DND-41 (cell line): ENCODE results near the gene TMEM59L.

ENCODE experiments used
- CTCF ChIP-seq: IDR thresholded peaks from 2 replicates; pipeline ENCODE4 v1.5.1; 2012; ENCODE audit warnings: borderline replicate concordance, low read length, moderate library complexity, mild to moderate bottlenecking; ENCODE audit not compliant: poor library complexity, severe bottlenecking; ENCODE audit errors: extremely low read depth
- EZH2 ChIP-seq: IDR thresholded peaks from 3 replicates; pipeline ENCODE4 v1.6.1; 2012; ENCODE audit warnings: borderline replicate concordance, low read depth, mild to moderate bottlenecking, moderate library complexity, low read length, inconsistent platforms; ENCODE audit not compliant: severe bottlenecking

GRCh38 chr19:18566953-18567352 lies 45.7 kb upstream of the TMEM59L start:
- TF ChIP-seq EZH2 (no peak), CTCF (no peak)
